ENCODE data around the gene METRNL.
A peak's percentile ranks its signal among the peaks of the same experiment; 100 is the strongest.

The METRNL gene

GRCh38 chr17:83089328-83090132 is 10.1 kb downstream of the METRNL start:
- peaks cover 85% of the 10 kb centered on the region for H4K20me1 ChIP-seq
- H3K4me1 ChIP-seq = peaks cover 45% of the 10 kb centered on the region
- no peak overlapping the region for H3K27ac ChIP-seq
- H3K36me3 ChIP-seq = peaks cover 24% of the 10 kb centered on the region; the same call in 1 of the 2 replicates
- H3K4me2 ChIP-seq = no peak overlapping the region
- H3K9ac ChIP-seq = no peak overlapping the region
- H3K27me3 ChIP-seq = no peaks in the 10 kb centered on the region
- H3K4me3 ChIP-seq = no peak overlapping the region
- no peaks in the 10 kb centered on the region for H3K9me3 ChIP-seq
- TF ChIP-seq Cebpa-rat (IDR thresholded peaks at IDR 0.05) = no peak

GRCh38 chr17:83090444-83091256 is 11.2 kb downstream of the METRNL start:
- TF ChIP-seq Cebpa-rat (IDR thresholded peaks at IDR 0.05) = no peak
- Histone ChIP-seq H3K27ac (no peak overlapping the region), H4K20me1 (peaks cover 83% of the 10 kb centered on the region), H3K4me3 (no peak overlapping the region), H3K9me3 (no peaks in the 10 kb centered on the region), H3K9ac (no peak overlapping the region), H3K4me2 (no peak overlapping the region), H3K27me3 (no peaks in the 10 kb centered on the region), H3K4me1 (peaks cover 34% of the 10 kb centered on the region), H3K36me3 (peaks cover 35% of the 10 kb centered on the region)

GRCh38 chr17:83091257-83092141 is 12.1 kb downstream of the METRNL start:
- Histone ChIP-seq H3K9me3 (no peaks in the 10 kb centered on the region), H3K36me3 (peaks cover 44% of the 10 kb centered on the region), H3K4me2 (no peak overlapping the region), H3K4me3 (no peak overlapping the region), H3K9ac (no peak overlapping the region), H3K27me3 (0 out of 2 replicates have a peak, but pooled peaks cover under 1% of the 10 kb centered on the region), H3K27ac (no peak overlapping the region), H4K20me1 (peaks cover 83% of the 10 kb centered on the region), H3K4me1 (peaks cover 26% of the 10 kb centered on the region)
- TF ChIP-seq Cebpa-rat (IDR thresholded peaks at IDR 0.05) = no peak

DNA sequence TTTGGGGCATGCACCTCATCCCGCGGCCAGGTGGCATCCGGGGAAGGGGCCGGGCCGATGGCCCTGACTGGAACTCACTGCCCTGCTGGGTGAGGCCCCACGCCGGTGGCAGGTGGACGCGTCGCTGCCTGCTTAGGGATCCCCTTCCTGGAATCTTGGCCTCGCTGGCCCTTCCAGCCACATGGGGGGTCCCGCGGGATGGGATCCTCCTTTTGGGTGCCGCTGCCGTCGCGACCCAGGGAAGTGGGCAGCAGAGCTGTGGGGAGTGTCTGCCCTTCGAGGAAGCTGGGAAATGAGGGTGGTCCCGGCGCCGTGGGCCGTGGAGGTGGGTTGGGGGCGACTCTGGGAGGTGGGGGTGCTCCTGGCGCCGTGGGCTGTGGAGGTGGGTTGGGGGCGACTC is 12.8 kb downstream of the METRNL start:
- H3K4me3 ChIP-seq = no peak overlapping the region
- H3K4me2 ChIP-seq = no peak overlapping the region
- H3K36me3 ChIP-seq = peaks cover 46% of the 10 kb centered on the region
- H3K4me1 ChIP-seq = peaks cover 19% of the 10 kb centered on the region
- TF ChIP-seq Cebpa-rat (IDR thresholded peaks at IDR 0.05) = no peak
- H4K20me1 ChIP-seq = peaks cover 83% of the 10 kb centered on the region
- no peak overlapping the region for H3K27ac ChIP-seq
- peaks cover 7% of the 10 kb centered on the region for H3K27me3 ChIP-seq
- H3K9me3 ChIP-seq = no peaks in the 10 kb centered on the region
- no peak overlapping the region for H3K9ac ChIP-seq

DNA sequence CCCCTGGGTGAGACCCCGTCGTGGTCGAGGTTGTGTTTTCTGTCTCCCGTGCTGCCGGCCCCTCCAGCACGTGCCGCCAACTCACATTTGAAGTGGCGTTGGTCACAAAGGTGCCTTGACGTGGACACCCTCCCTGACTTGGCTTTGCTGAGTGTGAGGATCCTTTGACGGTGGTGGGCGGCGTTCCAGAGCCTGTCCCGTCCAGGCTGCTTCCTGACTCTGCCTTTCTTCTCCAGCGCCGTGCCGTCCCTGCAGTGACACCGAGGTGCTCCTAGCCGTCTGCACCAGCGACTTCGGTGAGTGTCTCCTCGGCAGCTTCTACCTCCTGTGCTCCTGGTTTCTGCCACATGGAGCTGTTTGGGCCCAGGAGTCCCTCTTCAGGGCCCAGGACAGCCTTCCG is 13.5 kb downstream of the METRNL start:
- Histone ChIP-seq H3K27me3 (peaks cover 12% of the 10 kb centered on the region), H3K4me3 (no peak overlapping the region), H4K20me1 (peaks cover 81% of the 10 kb centered on the region), H3K9ac (no peak overlapping the region), H3K9me3 (no peaks in the 10 kb centered on the region), H3K36me3 (peaks cover 44% of the 10 kb centered on the region), H3K27ac (no peak overlapping the region), H3K4me1 (peaks cover 13% of the 10 kb centered on the region), H3K4me2 (no peak overlapping the region)
- TF ChIP-seq Cebpa-rat (IDR thresholded peaks at IDR 0.05) = no peak

DNA sequence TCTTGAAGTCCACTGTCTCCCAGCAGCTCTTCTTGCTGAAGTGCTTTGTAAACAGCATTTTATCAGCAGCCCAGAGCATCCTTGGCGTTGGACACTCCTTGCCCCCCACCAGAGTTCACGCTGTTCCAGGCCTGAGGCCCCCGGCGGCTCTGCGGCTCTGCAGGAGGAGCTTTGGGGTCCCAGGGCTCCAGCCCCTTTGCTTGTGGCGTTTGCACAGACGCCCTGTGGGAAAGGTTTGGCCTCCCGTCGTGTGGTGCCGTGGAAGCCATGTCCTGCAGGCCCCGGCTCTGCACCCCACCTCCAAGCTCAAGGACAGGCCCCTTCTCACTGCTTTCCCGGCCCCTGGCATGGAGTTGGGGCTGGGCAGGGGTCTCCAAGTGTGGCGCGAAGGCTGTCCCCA is 14.1 kb downstream of the METRNL start:
- H3K4me2 ChIP-seq = no peak overlapping the region
- H4K20me1 ChIP-seq = peaks cover 81% of the 10 kb centered on the region
- peaks cover 18% of the 10 kb centered on the region for H3K27me3 ChIP-seq
- H3K4me3 ChIP-seq = no peak overlapping the region
- no peak overlapping the region for H3K27ac ChIP-seq
- H3K9ac ChIP-seq = no peak overlapping the region
- H3K9me3 ChIP-seq = no peaks in the 10 kb centered on the region
- peaks cover 40% of the 10 kb centered on the region for H3K36me3 ChIP-seq
- peaks cover 13% of the 10 kb centered on the region for H3K4me1 ChIP-seq
- no peak for TF ChIP-seq Cebpa-rat (IDR thresholded peaks at IDR 0.05)

- peaks cover 40% of the 10 kb centered on the region for H3K36me3 ChIP-seq
- peaks cover 82% of the 10 kb centered on the region for H4K20me1 ChIP-seq
- no peak overlapping the region for H3K9ac ChIP-seq
- no peak for TF ChIP-seq Cebpa-rat (IDR thresholded peaks at IDR 0.05)
- no peak overlapping the region for H3K4me2 ChIP-seq
- H3K27me3 ChIP-seq = peaks cover 26% of the 10 kb centered on the region
- peaks cover 21% of the 10 kb centered on the region for H3K4me1 ChIP-seq
- H3K9me3 ChIP-seq = no peaks in the 10 kb centered on the region
- no peak overlapping the region for H3K27ac ChIP-seq
- H3K4me3 ChIP-seq = no peak overlapping the region
Measured at GRCh38 chr17:83094291-83094690, 14.9 kb downstream of the METRNL start.

GRCh38 chr17:83095016-83095415 is 15.6 kb downstream of the METRNL start:
- no peak for TF ChIP-seq Cebpa-rat (IDR thresholded peaks at IDR 0.05)
- H3K4me1 ChIP-seq = peaks cover 28% of the 10 kb centered on the region
- no peaks in the 10 kb centered on the region for H3K9me3 ChIP-seq
- H3K27me3 ChIP-seq = peaks cover 33% of the 10 kb centered on the region
- peaks cover 40% of the 10 kb centered on the region for H3K36me3 ChIP-seq
- H3K9ac ChIP-seq = no peak overlapping the region
- peaks cover 90% of the 10 kb centered on the region for H4K20me1 ChIP-seq
- H3K4me3 ChIP-seq = no peak overlapping the region
- no peak overlapping the region for H3K4me2 ChIP-seq
- H3K27ac ChIP-seq = no peak overlapping the region

GRCh38 chr17:83096401-83097224 is 17.2 kb downstream of the METRNL start:
- peak overlapping the region; percentile 24; the same call in 1 of the 2 replicates for H3K4me2 ChIP-seq
- peaks cover 36% of the 10 kb centered on the region for H3K4me1 ChIP-seq
- H3K27ac ChIP-seq = no peak overlapping the region

More at GRCh38 chr17:83096401-83097224, 17.2 kb downstream of the METRNL start:
- H4K20me1 ChIP-seq = peaks cover 89% of the 10 kb centered on the region
- H3K4me3 ChIP-seq = no peak overlapping the region
- peaks cover 40% of the 10 kb centered on the region for H3K36me3 ChIP-seq
- H3K9ac ChIP-seq = no peak overlapping the region
- peaks cover 47% of the 10 kb centered on the region for H3K27me3 ChIP-seq
- TF ChIP-seq Cebpa-rat (IDR thresholded peaks at IDR 0.05) = no peak
- no peaks in the 10 kb centered on the region for H3K9me3 ChIP-seq
